ENCODE data around the gene KIF5C.
"Not testable (repeated sequence)": the region's sequence is repeated elsewhere in the genome, so short reads cannot be mapped to it uniquely, and the experiment has no call there.

The KIF5C gene

DNA sequence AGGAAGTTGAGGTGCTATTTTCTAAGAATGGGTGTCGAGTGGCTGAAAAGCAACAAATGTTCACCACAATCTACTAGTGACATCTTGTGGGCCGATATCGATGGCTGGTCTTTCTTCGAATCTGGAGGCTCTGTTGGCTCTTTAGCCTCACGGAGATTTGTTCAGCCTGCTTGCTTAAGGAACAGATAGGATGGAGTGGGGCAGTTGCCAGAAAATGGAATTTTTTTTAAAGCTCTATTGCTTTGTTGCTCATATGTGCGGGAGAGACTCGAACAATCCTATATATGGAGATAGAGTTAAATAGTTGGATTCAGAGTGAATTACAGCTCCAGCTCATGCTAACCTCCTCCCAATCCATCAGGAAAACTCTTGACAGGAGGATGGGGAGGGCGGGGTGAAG lies 92.6 kb downstream of the KIF5C start:
- no peak for DNase-seq

DNA sequence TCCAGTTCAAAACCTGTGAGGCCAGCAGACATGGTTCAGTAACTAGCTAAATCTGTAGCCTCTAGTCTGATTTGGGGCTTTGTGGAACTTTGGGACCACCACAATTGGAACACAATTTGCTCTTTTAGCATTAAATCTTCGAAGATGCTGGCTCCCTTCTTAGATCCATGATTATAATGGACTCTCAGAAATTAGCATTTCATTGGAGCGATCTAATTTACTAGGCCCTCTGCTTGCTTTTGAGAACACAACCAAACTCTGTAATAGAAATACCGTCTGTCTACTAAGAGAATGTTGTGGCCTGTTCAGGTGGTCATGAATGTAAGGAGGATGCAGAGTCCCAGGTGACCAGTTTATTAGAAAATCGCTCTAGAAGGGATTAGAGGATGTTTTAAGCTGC lies 93.3 kb downstream of the KIF5C start:
- DNase-seq = no peak

- DNase-seq = no peak
These were observed 93.8 kb downstream of the KIF5C start for GRCh38 chr2:148968776-148969319.

- DNase-seq = no peak
These were observed 94.6 kb downstream of the KIF5C start for GRCh38 chr2:148969659-148970061.

- no peak for DNase-seq
These were observed 95.4 kb downstream of the KIF5C start for GRCh38 chr2:148970385-148970784.

DNA sequence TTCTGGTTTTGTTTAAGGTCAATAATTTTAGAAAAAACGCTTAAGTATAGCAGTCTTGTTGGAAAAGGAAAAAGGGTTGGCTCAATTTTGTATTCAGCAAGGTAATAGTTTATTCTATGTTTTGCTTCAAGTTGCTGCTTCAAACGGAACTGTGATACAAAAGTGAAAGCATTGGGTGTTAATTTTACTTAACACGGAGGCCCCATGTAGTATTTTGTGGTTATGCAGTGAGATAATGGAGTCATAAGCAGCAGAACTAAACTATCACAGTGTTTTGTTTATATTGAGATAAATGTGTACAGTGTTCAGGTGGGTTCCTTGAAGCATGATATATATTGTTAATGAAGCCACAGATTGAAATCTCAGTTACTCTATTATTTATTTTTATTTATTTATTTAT lies 96.5 kb downstream of the KIF5C start:
- no peak for DNase-seq

GRCh38 chr2:148974095-148974494 lies 99.1 kb downstream of the KIF5C start:
- no peak for DNase-seq

DNA sequence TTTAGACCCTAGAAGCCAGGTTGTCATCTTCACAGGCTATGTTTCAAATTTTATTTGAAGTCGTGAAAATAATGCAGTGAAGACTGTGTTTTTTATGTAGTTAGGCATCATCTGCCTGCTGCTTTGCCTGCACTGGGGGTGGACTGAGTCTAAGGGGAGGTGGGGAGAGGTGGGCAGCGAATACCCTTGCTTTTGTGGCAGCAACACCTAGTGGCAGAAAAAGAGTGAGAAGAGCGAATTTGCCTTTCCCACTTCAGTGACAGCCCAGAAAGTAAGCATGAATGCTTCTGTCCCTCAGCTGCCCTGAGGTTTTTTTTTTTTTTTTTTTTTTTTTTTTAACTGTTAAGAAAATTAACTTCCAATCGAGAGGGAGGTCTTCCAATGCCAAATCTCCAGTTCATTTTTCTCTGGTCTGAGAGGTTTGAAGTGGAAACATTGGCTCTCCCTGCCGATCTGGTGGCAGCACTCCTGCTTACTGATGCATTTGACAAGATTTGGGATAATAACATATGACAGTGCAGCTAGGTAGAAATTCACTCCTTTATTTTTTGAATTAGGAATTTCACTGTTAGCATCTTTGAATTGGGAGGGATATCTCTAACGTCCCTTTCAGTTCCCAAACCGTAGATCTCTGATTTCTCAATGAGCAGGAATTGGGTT lies 103.1 kb downstream of the KIF5C start:
- DNase-seq = no peak

GRCh38 chr2:148978706-148979105 lies 103.7 kb downstream of the KIF5C start:
- DNase-seq = no peak

DNA sequence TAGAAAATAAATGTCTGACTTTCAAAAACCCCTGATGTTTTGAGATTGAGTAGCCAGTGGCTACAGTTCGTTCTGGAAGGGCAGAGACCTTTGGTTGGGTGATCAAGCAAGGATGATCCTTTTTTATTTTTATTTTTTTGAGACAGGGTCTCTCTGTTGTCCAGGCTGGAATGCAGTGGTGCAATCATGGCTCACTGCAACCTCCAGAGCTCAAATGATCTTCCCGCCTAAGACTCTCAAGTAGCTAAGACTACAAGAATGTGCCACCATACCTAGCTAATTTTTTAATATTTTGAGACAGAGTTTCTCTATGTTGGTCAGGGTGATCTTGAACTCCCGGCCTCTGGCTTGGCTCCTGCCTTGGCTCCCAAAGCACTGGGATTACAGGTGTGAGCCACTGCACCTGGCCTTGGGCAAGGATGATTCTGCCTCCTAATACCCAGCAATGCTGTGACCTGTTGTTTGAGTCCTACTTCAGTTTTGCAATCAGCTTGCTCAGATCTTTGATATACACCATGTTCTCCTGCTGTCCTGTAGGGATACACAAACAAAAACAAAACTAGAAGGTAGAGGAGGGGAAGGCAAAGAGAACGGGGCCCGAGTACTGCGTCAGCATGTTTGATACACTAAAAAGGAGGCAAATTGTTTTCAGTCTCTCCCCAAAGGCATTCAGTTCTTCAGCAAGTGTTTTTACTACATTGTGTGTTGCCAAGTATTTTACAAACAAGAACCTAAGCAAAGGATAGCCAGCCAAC lies 104.3 kb downstream of the KIF5C start:
- DNase-seq = no peak

- DNase-seq = no peak
These were observed 104.9 kb downstream of the KIF5C start for GRCh38 chr2:148979919-148980277.

GRCh38 chr2:148980496-148980895 lies 105.5 kb downstream of the KIF5C start:
- not testable (repeated sequence) for DNase-seq

GRCh38 chr2:148981324-148981723 lies 106.3 kb downstream of the KIF5C start:
- DNase-seq = no peak

- no peak for DNase-seq
These were observed 106.8 kb downstream of the KIF5C start for GRCh38 chr2:148981781-148982180.

GRCh38 chr2:148982282-148982681 lies 107.3 kb downstream of the KIF5C start:
- no peak for DNase-seq

- DNase-seq = no peak
These were observed 108.9 kb downstream of the KIF5C start for GRCh38 chr2:148983896-148984295.

GRCh38 chr2:148984449-148984848 lies 109.4 kb downstream of the KIF5C start:
- no peak for DNase-seq

- no peak for DNase-seq
These were observed 112.3 kb downstream of the KIF5C start for GRCh38 chr2:148987286-148987685.

- no peak for DNase-seq
These were observed 113.3 kb downstream of the KIF5C start for GRCh38 chr2:148988337-148988736.

DNA sequence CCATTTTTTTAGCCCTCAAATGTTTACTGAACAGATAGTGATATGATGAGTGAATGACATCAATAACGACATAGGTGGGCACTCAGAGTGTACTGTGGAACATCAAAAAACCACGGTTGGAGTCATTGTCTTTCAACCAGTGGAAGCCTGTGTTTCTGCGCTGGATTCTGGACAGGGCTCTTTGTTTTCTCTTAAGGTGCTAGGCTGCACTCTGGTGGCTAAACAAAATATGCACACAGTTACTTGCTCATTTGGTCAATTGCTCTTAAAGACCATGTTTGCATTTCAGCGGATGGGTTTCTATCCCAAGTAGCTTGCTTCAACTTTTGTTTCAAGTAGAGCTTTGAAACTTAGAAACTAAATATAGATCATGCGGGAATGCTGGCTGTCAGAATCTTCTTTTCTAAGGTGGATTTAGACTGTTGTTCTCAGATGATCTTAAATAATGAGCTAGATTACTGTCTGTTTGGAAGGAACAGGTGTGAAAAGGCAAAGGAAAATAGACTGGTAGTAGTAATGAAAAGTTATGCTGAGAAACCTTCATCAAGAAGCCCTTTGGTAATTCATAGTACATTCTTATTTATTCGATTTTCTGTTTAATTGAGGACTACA lies 115.0 kb downstream of the KIF5C start:
- DNase-seq = peak; percentile 74

GRCh38 chr2:148990968-148991367 lies 115.9 kb downstream of the KIF5C start:
- no peak for DNase-seq

- no peak for DNase-seq
These were observed 117.4 kb downstream of the KIF5C start for GRCh38 chr2:148992448-148992847.

- DNase-seq = no peak
These were observed 118.3 kb downstream of the KIF5C start for GRCh38 chr2:148993351-148993750.

GRCh38 chr2:148994341-148994740 lies 119.3 kb downstream of the KIF5C start:
- no peak for DNase-seq
